H1 (cell line): ENCODE data around the gene GINS2. TPM values are rescaled to one million over a fixed set of nuclear protein-coding genes. Genes with fewer than 3 reads are reported as not detected.

Experiments used
- CTCF ChIA-PET: fragments of 300-600 bp; sonication (Branson Sonifier 250); formaldehyde crosslinking; loops from one replicate; lab custom pipeline; 2021; ENCODE audit not compliant: partially characterized antibody; lab: Charles Lee
- POLR2A ChIA-PET: fragments of 300-600 bp; sonication (Branson Sonifier 250); formaldehyde crosslinking; loops from one replicate; lab custom pipeline; 2021; ENCODE audit warnings: inconsistent platforms; ENCODE audit not compliant: partially characterized antibody; lab: Charles Lee
- DNase-seq, 2 experiments: peaks; one replicate each; pipeline versions ENCODE4 v3.0.0 to v3.0.0-alpha.2; 2010 to 2022; ENCODE audit warnings: low spot score in 2 of 2, low read depth in 1 of 2, mixed read lengths in 1 of 2
- FAIRE-seq: peaks from 2 replicates; lab custom pipeline; 2011; peaks lifted over from hg19 to GRCh38; lab: Jason Lieb, UNC
- H2AFZ ChIP-seq: 2 replicates; pipeline ENCODE4 v1.8.1; 2012; ENCODE audit warnings: low read length, inconsistent platforms
- H2AK5ac ChIP-seq: 2 replicates; pipeline ENCODE4 v1.6.1; 2013; ENCODE audit warnings: low read depth, low read length
- H2BK120ac ChIP-seq: replicated peaks from 2 replicates; pipeline ENCODE3; 2013; ENCODE audit warnings: low read depth, low read length, inconsistent platforms
- H2BK12ac ChIP-seq: 2 replicates; pipeline ENCODE4 v1.6.1; 2013; ENCODE audit warnings: low read depth, low read length
- H2BK15ac ChIP-seq: 2 replicates; pipeline ENCODE4 v1.6.1; 2013; ENCODE audit warnings: low read length
- H2BK20ac ChIP-seq: 2 replicates; pipeline ENCODE4 v1.6.1; 2013; ENCODE audit warnings: low read length
- H2BK5ac ChIP-seq: 2 replicates; pipeline ENCODE4 v1.6.1; 2013; ENCODE audit warnings: low read depth, low read length
- H3K14ac ChIP-seq: 2 replicates; pipeline ENCODE4 v1.6.1; 2013; ENCODE audit warnings: inconsistent platforms; ENCODE audit not compliant: insufficient read length
- H3K18ac ChIP-seq: 2 replicates; pipeline ENCODE4 v1.6.1; 2013; ENCODE audit warnings: low read length; ENCODE audit errors: extremely low read depth
- H3K23ac ChIP-seq: 2 replicates; pipeline ENCODE4 v1.6.1; 2013; ENCODE audit warnings: inconsistent platforms; ENCODE audit not compliant: insufficient read length
- H3K23me2 ChIP-seq: 2 replicates; pipeline ENCODE4 v1.6.1; 2013; ENCODE audit warnings: low read depth, low read length
- H3K27ac ChIP-seq: 2 replicates; pipeline ENCODE4 v1.6.1; 2011; ENCODE audit warnings: low read depth, low read length, inconsistent platforms
- H3K27me3 ChIP-seq, 4 experiments: replicated peaks in 1 of 4; 1 replicate in 1 of 4; 2 replicates in 3 of 4; pipeline versions ENCODE4 v1.6.1 to v1.8.1; 2011 to 2013; ENCODE audit warnings: low read length in 3 of 4, mild to moderate bottlenecking in 3 of 4, inconsistent platforms in 2 of 4, mixed read lengths in 2 of 4, moderate library complexity in 1 of 4; ENCODE audit not compliant: control insufficient read depth in 3 of 4, insufficient read depth in 3 of 4; ENCODE audit errors: extremely low read depth in 1 of 4
- H3K36me3 ChIP-seq, 4 experiments: 2 replicates each; pipeline versions ENCODE4 v1.6.1 to v1.8.1; 2011 to 2013; ENCODE audit warnings: mild to moderate bottlenecking in 4 of 4, low read length in 3 of 4, moderate library complexity in 2 of 4, control low read depth in 1 of 4, inconsistent platforms in 1 of 4; ENCODE audit not compliant: insufficient read depth in 4 of 4, control insufficient read depth in 2 of 4
- H3K4ac ChIP-seq: replicated peaks from 2 replicates; pipeline ENCODE3; 2013; ENCODE audit warnings: low read length, low read depth, mixed read lengths, inconsistent platforms; ENCODE audit not compliant: insufficient read length
- H3K4me1 ChIP-seq, 4 experiments: replicated peaks in 1 of 4; 1 replicate in 1 of 4; 2 replicates in 3 of 4; pipeline versions ENCODE4 v1.6.1 to v1.8.1; 2011 to 2013; ENCODE audit warnings: low read length in 3 of 4, inconsistent platforms in 2 of 4, mixed read lengths in 1 of 4; ENCODE audit not compliant: insufficient read depth in 4 of 4, control insufficient read depth in 3 of 4
- H3K4me2 ChIP-seq, 2 experiments: 2 replicates each; pipeline versions ENCODE4 v1.6.1 to v1.8.1; 2011 to 2013; ENCODE audit warnings: low read depth in 2 of 2, low read length in 2 of 2, control low read depth in 1 of 2, inconsistent platforms in 1 of 2, mild to moderate bottlenecking in 1 of 2; ENCODE audit not compliant: insufficient read depth in 1 of 2
- H3K4me3 ChIP-seq, 4 experiments: fragments of 200-600, 300-600 bp in 1 of 4; sonication (generic), shearing (Covaris generic), sonication (Bioruptor Twin) in 1 of 4; 2 replicates each; pipeline versions ENCODE4 v1.5.1 to v1.8.1; 2011 to 2016; ENCODE audit warnings: low read length in 4 of 4, low read depth in 3 of 4, control low read depth in 2 of 4, inconsistent platforms in 2 of 4, mild to moderate bottlenecking in 2 of 4, mixed read lengths in 1 of 4, moderate library complexity in 1 of 4; ENCODE audit not compliant: insufficient read depth in 2 of 4; ENCODE audit errors: extremely low read depth in 1 of 4
- H3K56ac ChIP-seq: replicated peaks from 2 replicates; pipeline ENCODE3; 2013; ENCODE audit warnings: low read depth, mild to moderate bottlenecking, mixed read lengths, low read length, inconsistent platforms; ENCODE audit not compliant: insufficient read length
- H3K79me1 ChIP-seq: 2 replicates; pipeline ENCODE4 v1.6.1; 2013; ENCODE audit warnings: low read depth, low read length, control low read depth
- H3K79me2 ChIP-seq, 2 experiments: 2 replicates each; pipeline versions ENCODE4 v1.6.1 to v1.8.1; 2012 to 2013; ENCODE audit warnings: low read length in 2 of 2, mild to moderate bottlenecking in 2 of 2, inconsistent platforms in 1 of 2; ENCODE audit not compliant: insufficient read depth in 2 of 2, control insufficient read depth in 1 of 2
- H3K9ac ChIP-seq, 4 experiments: replicated peaks in 1 of 4; 1 replicate in 1 of 4; 2 replicates in 3 of 4; pipeline versions ENCODE4 v1.6.1 to v1.8.1; 2011 to 2013; ENCODE audit warnings: low read depth in 3 of 4, low read length in 3 of 4, control low read depth in 2 of 4, mild to moderate bottlenecking in 2 of 4, moderate library complexity in 2 of 4, inconsistent platforms in 1 of 4; ENCODE audit errors: extremely low read depth in 1 of 4
- H3K9me3 ChIP-seq, 2 experiments: 2 replicates each; pipeline versions ENCODE4 v1.6.1 to v1.8.1; 2012 to 2013; ENCODE audit warnings: mild to moderate bottlenecking in 2 of 2, moderate library complexity in 2 of 2, control low read depth in 1 of 2, inconsistent platforms in 1 of 2, low read depth in 1 of 2, low read length in 1 of 2, mixed read lengths in 1 of 2; ENCODE audit not compliant: insufficient read depth in 2 of 2
- H4K20me1 ChIP-seq, 2 experiments: replicated peaks in 1 of 2; 2 replicates each; pipeline versions ENCODE3 to v1.8.1; 2011 to 2013; ENCODE audit warnings: inconsistent platforms in 2 of 2, low read length in 2 of 2, mild to moderate bottlenecking in 1 of 2; ENCODE audit not compliant: insufficient read depth in 2 of 2, control insufficient read depth in 1 of 2
- H4K5ac ChIP-seq: 2 replicates; pipeline ENCODE4 v1.6.1; 2013; ENCODE audit warnings: low read length, low read depth, mixed read lengths, inconsistent platforms; ENCODE audit not compliant: insufficient read length
- H4K8ac ChIP-seq: 2 replicates; pipeline ENCODE4 v1.8.0; 2013; ENCODE audit warnings: mild to moderate bottlenecking, moderate library complexity, low read length, inconsistent platforms; ENCODE audit not compliant: insufficient read depth; ENCODE audit errors: extremely low read depth
- H4K91ac ChIP-seq: replicated peaks from 2 replicates; pipeline ENCODE3; 2013; ENCODE audit warnings: low read length, mixed read lengths, inconsistent platforms; ENCODE audit not compliant: insufficient read length
- EGR1 ChIP-seq: IDR thresholded peaks from 2 replicates; pipeline ENCODE4 v1.6.1; 2011; ENCODE audit warnings: low read depth, low read length, borderline replicate concordance
- JUND ChIP-seq: IDR thresholded peaks from 2 replicates; pipeline ENCODE4 v1.6.1; 2011; ENCODE audit warnings: mild to moderate bottlenecking, improper control_type of control experiment, low read length
- SAP30 ChIP-seq: fragments of 300-600 bp; sonication (generic); IDR thresholded peaks from 2 replicates; pipeline ENCODE4 v1.7.1; 2012; ENCODE audit warnings: low read length, moderate library complexity, mild to moderate bottlenecking, inconsistent platforms; ENCODE audit not compliant: insufficient read depth, insufficient replicate concordance
- TCF12 ChIP-seq: IDR thresholded peaks from 2 replicates; pipeline ENCODE4 v1.6.1; 2011; ENCODE audit warnings: low read depth, mild to moderate bottlenecking, low read length
- TEAD4 ChIP-seq: IDR thresholded peaks from 2 replicates; pipeline ENCODE4 v1.6.1; 2012; ENCODE audit warnings: low read depth, low read length, inconsistent platforms, mixed read lengths
- WGBS, 2 experiments: shearing (Covaris generic) in 1 of 2; methylation state at CpG; one replicate each; pipeline versions ENCODE4 v1.1.6 to v1.1.7; 2013 to 2015; ENCODE audit warnings: low lambda C conversion rate in 2 of 2, mixed read lengths in 2 of 2, inconsistent platforms in 1 of 2, low coverage in 1 of 2, missing lambda C conversion rate in 1 of 2; ENCODE audit not compliant: insufficient replicate concordance in 2 of 2, insufficient coverage in 1 of 2, insufficient read length in 1 of 2; ENCODE audit errors: extremely low coverage in 1 of 2, missing lambda C conversion rate in 1 of 2; 5-methylcytosine and 5-hydroxymethylcytosine counted together
- polyA plus RNA-seq, 7 experiments: library from polyadenylated mRNA; depleted of rRNA in 3 of 7; stranded (reverse) in 5 of 7; unstranded in 2 of 7; fragments of >200 nt in 5 of 7; fragments of 200-250 nt in 2 of 7; gene quantifications; 1 replicate in 5 of 7; 2 replicates in 1 of 7; 4 replicates in 1 of 7; pipeline versions ENCODE4 v1.2.1 to v1.2.3, GENCODE V29; 2011 to 2013; ENCODE audit warnings: missing spikeins in 2 of 7, mixed read lengths in 2 of 7
- total RNA-seq: library from RNA; stranded (reverse); fragmentation: NEBNext Ultra II Directional; extraction: Animal tissue kit (Norgen Biotek cat#: 25700); gene quantifications from 2 replicates; pipeline ENCODE4 v1.2.1, GENCODE V29; 2021
- TF ChIP-seq, protein P1 (sequence below), 3 experiments: IDR thresholded peaks; 1 replicate in 2 of 3; 2 replicates in 1 of 3; pipeline versions ENCODE4 v1.5.1 to v1.6.1; 2011; ENCODE audit warnings: low read length in 3 of 3, mild to moderate bottlenecking in 3 of 3, inconsistent platforms in 2 of 3, low read depth in 1 of 3, moderate library complexity in 1 of 3; ENCODE audit not compliant: insufficient read depth in 1 of 3; ENCODE audit errors: control extremely low read depth in 1 of 3
- TF ChIP-seq, protein P2 (sequence below): IDR thresholded peaks from 2 replicates; pipeline ENCODE4 v1.6.1; 2012; ENCODE audit warnings: low read length, inconsistent platforms

Gene GINS2
- total and polyA plus RNA-seq, 2 of the 8 experiments (the other 6 are each of a cell fraction or from before 2014, with no cell fraction given) = 29.4 to 59.1 TPM

DNA sequence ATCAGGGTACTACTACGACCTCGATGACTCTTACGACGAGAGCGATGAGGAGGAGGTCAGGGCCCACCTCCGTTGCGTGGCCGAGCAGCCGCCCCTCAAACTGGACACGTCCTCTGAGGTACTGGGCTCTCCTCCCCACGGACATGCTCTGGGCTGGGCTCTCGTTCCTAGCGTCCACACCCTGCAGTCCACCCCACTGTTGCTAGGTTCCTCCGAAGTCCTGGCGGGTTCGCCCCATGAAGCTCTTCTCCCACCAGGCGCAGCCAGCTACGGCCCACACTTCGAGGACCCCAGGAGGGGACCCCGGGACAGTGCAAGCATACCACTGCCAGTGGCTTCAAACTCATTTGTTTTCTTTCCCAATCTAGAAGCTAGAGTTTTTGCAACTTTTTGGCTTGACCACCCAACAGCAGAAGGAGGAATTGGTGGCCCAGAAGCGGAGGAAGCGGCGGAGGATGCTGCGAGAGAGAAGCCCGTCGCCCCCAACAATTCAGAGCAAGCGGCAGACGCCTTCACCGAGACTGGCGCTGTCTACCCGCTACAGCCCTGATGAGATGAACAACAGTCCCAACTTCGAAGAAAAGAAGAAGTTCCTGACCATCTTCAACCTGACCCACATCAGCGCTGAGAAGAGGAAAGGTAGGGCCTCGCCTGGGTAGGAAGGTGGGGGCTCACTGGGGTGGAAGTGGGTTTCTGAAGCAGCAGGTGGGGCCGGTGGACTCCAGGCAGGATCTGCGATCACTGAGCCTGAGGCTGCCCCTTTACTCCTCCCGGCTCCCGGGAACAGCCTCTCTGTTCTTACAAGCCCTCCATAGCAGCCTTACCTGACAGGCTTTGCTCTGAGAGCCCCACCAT is 25.6 kb downstream of the GINS2 start:
- Histone ChIP-seq H2BK12ac (no peak overlapping the region), H3K14ac (no peak overlapping the region), H4K20me1 (peaks cover 10 to 37% of the 10 kb centered on the region in 2 experiments), H2BK20ac (no peak overlapping the region), H3K4ac (no peak overlapping the region), H3K36me3 (peaks cover 39 to 82% (median 67%) of the 10 kb centered on the region in 4 experiments), H4K8ac (peak overlapping the region; percentile 57; the same call in 1 of the 2 replicates), H3K23ac (no peak overlapping the region), H2AK5ac (no peak overlapping the region), H3K9me3 (no peaks in the 10 kb centered on the region), H2BK120ac (no peak overlapping the region), H3K4me2 (no peak overlapping the region), H2AFZ (no peak overlapping the region), H2BK15ac (no peak overlapping the region), H3K4me3 (no peak overlapping the region), H4K5ac (no peak overlapping the region), H3K56ac (no peak overlapping the region), H2BK5ac (no peak overlapping the region), H3K23me2 (no peaks in the 10 kb centered on the region), H4K91ac (no peak overlapping the region), H3K27me3 (no peaks in the 10 kb centered on the region), H3K18ac (no peak overlapping the region), H3K9ac (no peak overlapping the region), H3K79me1 (peaks cover 3% of the 10 kb centered on the region), H3K27ac (no peak overlapping the region), H3K79me2 (no peaks in the 10 kb centered on the region), H3K4me1 (no peaks in the 10 kb centered on the region; a peak in 1 of 7 replicates)
- no peak for FAIRE-seq
- WGBS, 2 experiments = 93% methylated on average over 37 of the region's 38 CpGs; no CpG with 5 or more reads in 1 of the 2 experiments
- DNase-seq = no peak
- CTCF ChIA-PET = interaction anchor here (1.2 to 16.9 kb wide), 3 partner anchors 13 to 55 kb away, joined by 4 to 248 read pairs (median 117); no protein-coding TSS in a partner anchor
- POLR2A ChIA-PET = interaction anchor here (1.5 to 1.9 kb wide), 2 partner anchors 12 to 36 kb away, joined by 4 to 7 read pairs; no protein-coding TSS in a partner anchor
- no peak for TF ChIP-seq SAP30
- TF ChIP-seq, protein P1, sequence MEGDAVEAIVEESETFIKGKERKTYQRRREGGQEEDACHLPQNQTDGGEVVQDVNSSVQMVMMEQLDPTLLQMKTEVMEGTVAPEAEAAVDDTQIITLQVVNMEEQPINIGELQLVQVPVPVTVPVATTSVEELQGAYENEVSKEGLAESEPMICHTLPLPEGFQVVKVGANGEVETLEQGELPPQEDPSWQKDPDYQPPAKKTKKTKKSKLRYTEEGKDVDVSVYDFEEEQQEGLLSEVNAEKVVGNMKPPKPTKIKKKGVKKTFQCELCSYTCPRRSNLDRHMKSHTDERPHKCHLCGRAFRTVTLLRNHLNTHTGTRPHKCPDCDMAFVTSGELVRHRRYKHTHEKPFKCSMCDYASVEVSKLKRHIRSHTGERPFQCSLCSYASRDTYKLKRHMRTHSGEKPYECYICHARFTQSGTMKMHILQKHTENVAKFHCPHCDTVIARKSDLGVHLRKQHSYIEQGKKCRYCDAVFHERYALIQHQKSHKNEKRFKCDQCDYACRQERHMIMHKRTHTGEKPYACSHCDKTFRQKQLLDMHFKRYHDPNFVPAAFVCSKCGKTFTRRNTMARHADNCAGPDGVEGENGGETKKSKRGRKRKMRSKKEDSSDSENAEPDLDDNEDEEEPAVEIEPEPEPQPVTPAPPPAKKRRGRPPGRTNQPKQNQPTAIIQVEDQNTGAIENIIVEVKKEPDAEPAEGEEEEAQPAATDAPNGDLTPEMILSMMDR (IDR thresholded peaks at IDR 0.05; ENCODE audit: control extremely low read depth in 1 of 3, insufficient read depth in 1 of 3, low read depth in 1 of 3, low read length in 3 of 3) = no peak
- TF ChIP-seq, protein P2, sequence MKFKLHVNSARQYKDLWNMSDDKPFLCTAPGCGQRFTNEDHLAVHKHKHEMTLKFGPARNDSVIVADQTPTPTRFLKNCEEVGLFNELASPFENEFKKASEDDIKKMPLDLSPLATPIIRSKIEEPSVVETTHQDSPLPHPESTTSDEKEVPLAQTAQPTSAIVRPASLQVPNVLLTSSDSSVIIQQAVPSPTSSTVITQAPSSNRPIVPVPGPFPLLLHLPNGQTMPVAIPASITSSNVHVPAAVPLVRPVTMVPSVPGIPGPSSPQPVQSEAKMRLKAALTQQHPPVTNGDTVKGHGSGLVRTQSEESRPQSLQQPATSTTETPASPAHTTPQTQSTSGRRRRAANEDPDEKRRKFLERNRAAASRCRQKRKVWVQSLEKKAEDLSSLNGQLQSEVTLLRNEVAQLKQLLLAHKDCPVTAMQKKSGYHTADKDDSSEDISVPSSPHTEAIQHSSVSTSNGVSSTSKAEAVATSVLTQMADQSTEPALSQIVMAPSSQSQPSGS = no peak
- no peak for TF ChIP-seq JUND
- no peak for TF ChIP-seq TCF12
- no peak for TF ChIP-seq TEAD4
- no peak for TF ChIP-seq EGR1
